GM18505 (cell line): ENCODE results near the gene PDPN.

Experiments
- ATAC-seq: cut with Tn5 transposase; IDR thresholded peaks from one replicate; pipeline ENCODE4 v1.9.1; 2021; ENCODE audit not compliant: unreplicated experiment
- POLR2A ChIP-seq: IDR thresholded peaks from 4 replicates; pipeline ENCODE4 v1.6.1; 2011; ENCODE audit warnings: borderline replicate concordance; ENCODE audit not compliant: insufficient read depth, insufficient read length; ENCODE audit errors: extremely low read depth

Gene PDPN

GRCh38 chr1:13583595-13583965 lies at the start of gene PDPN:
TSS of gene PDPN (plus strand) at chr1:13583832. CDS start at chr1:13584034, 202 bp downstream.
- no peak for ATAC-seq

GRCh38 chr1:13535227-13535626 lies 48.4 kb upstream of the PDPN start:
- no peak for TF ChIP-seq POLR2A
- no peak for ATAC-seq

More at GRCh38 chr1:13583595-13583965, at the start of gene PDPN:
- no peak for TF ChIP-seq POLR2A

DNA sequence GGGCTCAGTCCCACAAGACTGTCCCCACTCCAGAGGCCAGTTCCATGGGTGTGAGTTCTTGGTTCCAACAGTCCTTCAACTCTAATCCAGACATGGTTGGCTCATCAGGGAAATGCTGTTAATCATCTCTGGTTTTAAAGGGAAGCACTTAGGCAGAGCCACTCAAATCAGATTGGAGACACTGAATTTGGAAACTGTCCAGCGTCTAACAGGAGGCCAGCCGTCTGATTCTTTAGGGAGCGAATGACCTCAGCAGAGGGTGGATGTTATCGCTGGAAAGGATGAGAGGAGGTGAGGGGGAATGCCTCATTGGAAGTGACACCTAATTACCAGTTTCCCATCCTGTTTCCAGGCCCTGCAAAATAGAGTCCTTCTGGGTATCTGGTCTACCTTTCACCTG lies 47.1 kb upstream of the PDPN start:
- TF ChIP-seq POLR2A: no peak
- no peak for ATAC-seq

GRCh38 chr1:13538832-13539231 lies 44.8 kb upstream of the PDPN start:
- no peak for ATAC-seq
- no peak for TF ChIP-seq POLR2A

GRCh38 chr1:13539683-13540082 lies 43.9 kb upstream of the PDPN start:
- TF ChIP-seq POLR2A: no peak
- no peak for ATAC-seq

DNA sequence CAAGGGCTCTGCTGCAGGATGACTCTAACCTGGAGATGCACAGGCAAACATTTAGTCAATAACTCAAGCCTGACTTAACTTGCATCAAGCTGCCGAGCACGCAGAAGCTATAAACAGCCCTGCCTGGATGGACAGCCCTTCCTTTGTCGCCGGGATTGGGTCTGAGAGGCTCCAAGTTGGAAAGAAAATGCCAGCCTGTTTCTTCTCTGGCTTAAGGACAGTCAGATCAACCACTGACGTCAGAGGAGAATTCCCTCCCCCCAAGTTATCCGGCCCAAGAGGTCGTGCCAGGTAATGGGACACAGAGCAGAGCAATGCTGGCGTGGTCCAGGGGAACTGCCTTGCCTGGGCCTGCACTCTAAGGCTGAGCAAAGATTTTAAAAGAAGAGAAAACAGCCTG lies 42.8 kb upstream of the PDPN start:
- no peak for TF ChIP-seq POLR2A
- ATAC-seq: no peak

GRCh38 chr1:13541435-13542215 lies 42.0 kb upstream of the PDPN start:
- no peak for TF ChIP-seq POLR2A
- no peak for ATAC-seq

GRCh38 chr1:13543451-13544220 lies 40.0 kb upstream of the PDPN start:
- ATAC-seq: no peak
- no peak for TF ChIP-seq POLR2A

- no peak for ATAC-seq
- TF ChIP-seq POLR2A: no peak
Observed at GRCh38 chr1:13544221-13544556, 39.4 kb upstream of the PDPN start.

DNA sequence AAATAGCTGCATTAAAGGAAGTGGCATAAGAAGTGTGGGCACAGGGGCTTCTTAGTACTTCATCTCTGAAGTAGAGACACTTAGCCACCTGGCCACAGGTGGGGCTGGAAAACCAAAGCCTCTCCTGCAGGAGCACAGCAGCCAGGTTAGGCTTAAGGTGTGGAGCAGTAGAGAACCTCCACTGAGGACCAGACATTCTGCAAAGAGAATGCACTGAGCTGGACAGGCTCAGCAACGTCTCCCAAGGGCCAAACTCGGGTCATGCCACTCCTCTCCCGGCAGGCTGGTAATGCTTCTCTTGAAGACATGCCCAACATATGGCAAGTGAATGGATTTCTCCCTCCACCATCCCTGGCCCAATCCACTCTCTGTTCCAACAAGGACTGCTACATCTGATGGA lies 36.8 kb upstream of the PDPN start:
- no peak for ATAC-seq
- TF ChIP-seq POLR2A: no peak

DNA sequence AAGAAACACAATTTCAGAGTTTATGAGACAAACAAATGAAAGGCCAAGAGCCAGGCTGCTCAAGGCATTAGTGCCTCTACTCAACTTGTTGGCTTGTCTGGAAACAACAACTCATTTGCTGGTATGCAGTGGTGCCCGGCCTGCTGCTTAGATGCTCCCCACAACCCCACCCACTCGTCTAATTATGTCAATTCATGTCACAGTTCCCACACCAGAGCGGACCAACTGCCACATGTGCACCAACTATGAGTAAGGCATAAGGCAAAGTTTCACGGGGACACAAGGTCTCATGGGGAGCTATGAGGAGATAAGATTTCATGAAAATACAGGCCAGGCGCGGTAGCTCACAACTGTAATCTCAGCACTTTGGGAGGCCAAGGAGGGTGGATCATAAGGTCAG lies 35.4 kb upstream of the PDPN start:
- no peak for ATAC-seq
- no peak for TF ChIP-seq POLR2A

GRCh38 chr1:13549021-13549420 lies 34.6 kb upstream of the PDPN start:
- no peak for ATAC-seq

DNA sequence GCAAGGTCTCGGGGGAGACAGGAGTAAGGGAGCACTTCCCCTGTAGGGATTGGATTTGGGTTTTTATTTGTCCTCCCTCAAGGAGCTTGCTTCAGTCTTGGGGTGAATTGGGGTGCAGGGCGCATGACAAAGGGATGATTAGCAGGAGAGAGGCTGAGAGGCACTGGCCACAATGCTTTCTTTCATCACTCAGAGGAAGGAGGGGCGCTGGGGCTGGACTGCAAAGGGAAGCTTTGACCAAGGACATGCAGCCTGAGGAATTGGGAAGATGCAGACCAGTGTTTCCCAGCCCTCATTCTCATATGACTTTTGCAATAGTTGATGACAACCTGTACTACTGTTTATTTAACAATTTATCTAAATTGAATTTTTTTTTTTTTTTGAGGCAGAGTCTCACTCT lies 34.1 kb upstream of the PDPN start:
- ATAC-seq: no peak
- TF ChIP-seq POLR2A: no peak

More at GRCh38 chr1:13549021-13549420, 34.6 kb upstream of the PDPN start:
- TF ChIP-seq POLR2A: no peak

DNA sequence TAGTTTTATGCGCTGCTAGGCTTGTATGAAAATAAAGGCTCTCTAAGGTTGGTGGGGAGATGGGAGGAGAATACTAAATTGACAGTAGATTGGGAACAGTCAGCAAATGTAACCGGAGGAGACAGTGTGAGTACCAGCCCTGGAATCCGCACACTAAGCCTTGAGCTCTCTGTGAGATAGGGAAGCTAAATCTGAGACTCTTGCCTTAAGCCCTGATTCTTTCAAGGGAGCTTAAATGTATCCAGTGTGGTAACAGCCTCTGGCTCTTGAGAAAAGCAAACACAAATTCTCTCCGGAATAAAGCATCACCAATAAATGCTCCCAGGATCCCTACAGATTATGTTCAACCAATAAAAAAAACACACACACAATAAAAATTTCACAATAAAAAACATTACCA lies 33.0 kb upstream of the PDPN start:
- TF ChIP-seq POLR2A: no peak
- ATAC-seq: no peak
